ENCODE results near the gene PAFAH2.

DNA sequence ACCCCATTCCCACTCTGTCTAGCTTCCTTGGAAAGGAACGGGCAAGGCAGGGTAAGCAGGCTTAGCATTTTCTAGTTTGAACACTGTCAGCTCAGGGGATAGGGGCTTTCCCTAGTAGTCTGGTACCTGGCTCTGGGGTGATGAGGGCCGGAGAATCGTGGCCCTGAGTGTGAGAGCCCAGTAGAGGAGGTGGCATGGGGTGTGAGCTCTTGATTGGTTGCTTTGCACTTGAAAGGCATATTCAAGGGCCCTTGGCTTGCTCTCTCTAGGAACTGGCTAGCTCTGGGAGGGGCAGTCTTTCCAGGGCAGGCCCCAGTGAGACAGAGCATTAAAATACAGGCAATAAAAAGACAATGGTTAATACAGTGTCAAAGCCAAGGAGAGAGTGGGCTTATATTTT lies 13.0 kb upstream of the PAFAH2 start:
- TF ChIP-seq, protein P1, sequence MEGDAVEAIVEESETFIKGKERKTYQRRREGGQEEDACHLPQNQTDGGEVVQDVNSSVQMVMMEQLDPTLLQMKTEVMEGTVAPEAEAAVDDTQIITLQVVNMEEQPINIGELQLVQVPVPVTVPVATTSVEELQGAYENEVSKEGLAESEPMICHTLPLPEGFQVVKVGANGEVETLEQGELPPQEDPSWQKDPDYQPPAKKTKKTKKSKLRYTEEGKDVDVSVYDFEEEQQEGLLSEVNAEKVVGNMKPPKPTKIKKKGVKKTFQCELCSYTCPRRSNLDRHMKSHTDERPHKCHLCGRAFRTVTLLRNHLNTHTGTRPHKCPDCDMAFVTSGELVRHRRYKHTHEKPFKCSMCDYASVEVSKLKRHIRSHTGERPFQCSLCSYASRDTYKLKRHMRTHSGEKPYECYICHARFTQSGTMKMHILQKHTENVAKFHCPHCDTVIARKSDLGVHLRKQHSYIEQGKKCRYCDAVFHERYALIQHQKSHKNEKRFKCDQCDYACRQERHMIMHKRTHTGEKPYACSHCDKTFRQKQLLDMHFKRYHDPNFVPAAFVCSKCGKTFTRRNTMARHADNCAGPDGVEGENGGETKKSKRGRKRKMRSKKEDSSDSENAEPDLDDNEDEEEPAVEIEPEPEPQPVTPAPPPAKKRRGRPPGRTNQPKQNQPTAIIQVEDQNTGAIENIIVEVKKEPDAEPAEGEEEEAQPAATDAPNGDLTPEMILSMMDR (IDR thresholded peaks at IDR 0.05; ENCODE audit: low read depth, low read length, missing input control) = no peak
- TF ChIP-seq JUND (IDR thresholded peaks at IDR 0.05) = no peak
- TF ChIP-seq, protein P2, sequence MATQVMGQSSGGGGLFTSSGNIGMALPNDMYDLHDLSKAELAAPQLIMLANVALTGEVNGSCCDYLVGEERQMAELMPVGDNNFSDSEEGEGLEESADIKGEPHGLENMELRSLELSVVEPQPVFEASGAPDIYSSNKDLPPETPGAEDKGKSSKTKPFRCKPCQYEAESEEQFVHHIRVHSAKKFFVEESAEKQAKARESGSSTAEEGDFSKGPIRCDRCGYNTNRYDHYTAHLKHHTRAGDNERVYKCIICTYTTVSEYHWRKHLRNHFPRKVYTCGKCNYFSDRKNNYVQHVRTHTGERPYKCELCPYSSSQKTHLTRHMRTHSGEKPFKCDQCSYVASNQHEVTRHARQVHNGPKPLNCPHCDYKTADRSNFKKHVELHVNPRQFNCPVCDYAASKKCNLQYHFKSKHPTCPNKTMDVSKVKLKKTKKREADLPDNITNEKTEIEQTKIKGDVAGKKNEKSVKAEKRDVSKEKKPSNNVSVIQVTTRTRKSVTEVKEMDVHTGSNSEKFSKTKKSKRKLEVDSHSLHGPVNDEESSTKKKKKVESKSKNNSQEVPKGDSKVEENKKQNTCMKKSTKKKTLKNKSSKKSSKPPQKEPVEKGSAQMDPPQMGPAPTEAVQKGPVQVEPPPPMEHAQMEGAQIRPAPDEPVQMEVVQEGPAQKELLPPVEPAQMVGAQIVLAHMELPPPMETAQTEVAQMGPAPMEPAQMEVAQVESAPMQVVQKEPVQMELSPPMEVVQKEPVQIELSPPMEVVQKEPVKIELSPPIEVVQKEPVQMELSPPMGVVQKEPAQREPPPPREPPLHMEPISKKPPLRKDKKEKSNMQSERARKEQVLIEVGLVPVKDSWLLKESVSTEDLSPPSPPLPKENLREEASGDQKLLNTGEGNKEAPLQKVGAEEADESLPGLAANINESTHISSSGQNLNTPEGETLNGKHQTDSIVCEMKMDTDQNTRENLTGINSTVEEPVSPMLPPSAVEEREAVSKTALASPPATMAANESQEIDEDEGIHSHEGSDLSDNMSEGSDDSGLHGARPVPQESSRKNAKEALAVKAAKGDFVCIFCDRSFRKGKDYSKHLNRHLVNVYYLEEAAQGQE (IDR thresholded peaks at IDR 0.05) = no peak
- no peak for TF ChIP-seq NR2F2 (IDR thresholded peaks at IDR 0.05)
- no peak for TF ChIP-seq SP1 (IDR thresholded peaks at IDR 0.05)
- TF ChIP-seq, protein P3, sequence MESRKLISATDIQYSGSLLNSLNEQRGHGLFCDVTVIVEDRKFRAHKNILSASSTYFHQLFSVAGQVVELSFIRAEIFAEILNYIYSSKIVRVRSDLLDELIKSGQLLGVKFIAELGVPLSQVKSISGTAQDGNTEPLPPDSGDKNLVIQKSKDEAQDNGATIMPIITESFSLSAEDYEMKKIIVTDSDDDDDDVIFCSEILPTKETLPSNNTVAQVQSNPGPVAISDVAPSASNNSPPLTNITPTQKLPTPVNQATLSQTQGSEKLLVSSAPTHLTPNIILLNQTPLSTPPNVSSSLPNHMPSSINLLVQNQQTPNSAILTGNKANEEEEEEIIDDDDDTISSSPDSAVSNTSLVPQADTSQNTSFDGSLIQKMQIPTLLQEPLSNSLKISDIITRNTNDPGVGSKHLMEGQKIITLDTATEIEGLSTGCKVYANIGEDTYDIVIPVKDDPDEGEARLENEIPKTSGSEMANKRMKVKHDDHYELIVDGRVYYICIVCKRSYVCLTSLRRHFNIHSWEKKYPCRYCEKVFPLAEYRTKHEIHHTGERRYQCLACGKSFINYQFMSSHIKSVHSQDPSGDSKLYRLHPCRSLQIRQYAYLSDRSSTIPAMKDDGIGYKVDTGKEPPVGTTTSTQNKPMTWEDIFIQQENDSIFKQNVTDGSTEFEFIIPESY (IDR thresholded peaks at IDR 0.05) = no peak
- no peak for TF ChIP-seq YY1 (IDR thresholded peaks at IDR 0.05)

Measured in liver (tissue), 3 donors.